Caco-2 (cell line): ENCODE results near the gene CAND1. TPM values are rescaled to one million over a fixed set of nuclear protein-coding genes. Genes with fewer than 3 reads are reported as not detected.

Experiments
- BruUV-seq: library from RNA; stranded (reverse); fragments of 400-500 nt; replicated peaks from 2 replicates; lab custom pipeline; 2021; lab: Mats Ljungman, UMichigan
- CTCF ChIA-PET: fragments of 300-600 bp; sonication (Branson Sonifier 250); formaldehyde crosslinking; loops from one replicate; lab custom pipeline; 2022; ENCODE audit warnings: antibody characterized with exemption; lab: Charles Lee
- POLR2A ChIA-PET: fragments of 300-600 bp; sonication (Branson Sonifier 250); formaldehyde crosslinking; loops from one replicate; lab custom pipeline; 2022; ENCODE audit warnings: antibody characterized with exemption; lab: Charles Lee
- DNase-seq, 2 experiments: peaks; one replicate each; pipeline versions ENCODE4 v3.0.0 to v3.0.0-alpha.2; 2020 to 2022
- H3K27me3 ChIP-seq: replicated peaks from 2 replicates; pipeline ENCODE4 v1.6.0; 2011; ENCODE audit warnings: low read length; ENCODE audit not compliant: control insufficient read depth, insufficient read depth
- H3K36me3 ChIP-seq: 2 replicates; pipeline ENCODE4 v1.5.1; 2011; ENCODE audit warnings: low read length; ENCODE audit not compliant: control insufficient read depth, insufficient read depth
- H3K4me1 ChIP-seq: fragments of 250-450 bp; sonication (Bioruptor Pico); 2 replicates; pipeline ENCODE4 v1.5.1; 2020; ENCODE audit warnings: mild to moderate bottlenecking
- H3K4me3 ChIP-seq: 2 replicates; pipeline ENCODE4 v1.5.1; 2011; ENCODE audit warnings: low read depth, mild to moderate bottlenecking, control low read depth, low read length
- H3K9me3 ChIP-seq: fragments of 250-450 bp; sonication (Bioruptor Pico); 2 replicates; pipeline ENCODE4 v1.5.1; 2020; ENCODE audit warnings: mild to moderate bottlenecking, moderate library complexity
- H3K27ac Mint-ChIP-seq: one replicate; pipeline ENCODE4 v1.8.0; 2022; ENCODE audit warnings: mixed read lengths; ENCODE audit not compliant: unreplicated experiment
- H3K27me3 Mint-ChIP-seq: one replicate; pipeline ENCODE4 v1.8.0; 2022; ENCODE audit warnings: mixed read lengths; ENCODE audit not compliant: insufficient read depth, unreplicated experiment
- H3K36me3 Mint-ChIP-seq: one replicate; pipeline ENCODE4 v1.8.0; 2022; ENCODE audit warnings: mild to moderate bottlenecking, mixed read lengths; ENCODE audit not compliant: insufficient read depth, unreplicated experiment
- H3K4me1 Mint-ChIP-seq: one replicate; pipeline ENCODE4 v1.8.0; 2022; ENCODE audit warnings: low read depth, mixed read lengths; ENCODE audit not compliant: unreplicated experiment
- H3K4me3 Mint-ChIP-seq: one replicate; pipeline ENCODE4 v1.8.0; 2022; ENCODE audit warnings: mild to moderate bottlenecking, moderate library complexity, mixed read lengths; ENCODE audit not compliant: unreplicated experiment
- H3K9me3 Mint-ChIP-seq: one replicate; pipeline ENCODE4 v1.8.0; 2022; ENCODE audit warnings: mixed read lengths; ENCODE audit not compliant: unreplicated experiment
- CTCF ChIP-seq, 2 experiments: fragments of 200-600 bp in 1 of 2; IDR thresholded peaks; 1 replicate in 1 of 2; 2 replicates in 1 of 2; pipeline versions ENCODE4 v1.5.1 to v1.8.0; 2011 to 2022; ENCODE audit warnings: antibody characterized with exemption in 1 of 2, control low read depth in 1 of 2, inconsistent platforms in 1 of 2, low read depth in 1 of 2, low read length in 1 of 2, mild to moderate bottlenecking in 1 of 2, moderate library complexity in 1 of 2; ENCODE audit not compliant: insufficient read depth in 1 of 2, severe bottlenecking in 1 of 2, unreplicated experiment in 1 of 2
- intact Hi-C: fragments of 100-400 bp; cut with micrococcal nuclease; formaldehyde crosslinking; loops from one replicate; pipeline ENCODE4 v1.10.0; 2022; ENCODE audit not compliant: unreplicated experiment
- total RNA-seq: library from RNA; stranded (reverse); gene quantifications from 2 replicates; pipeline ENCODE4 v1.2.3, GENCODE V29; 2022

Gene CAND1
- total RNA-seq, 1 experiment from 2014 or later = 148 TPM

- Mint-ChIP-seq H3K27me3 (no peaks in the 10 kb centered on the region), H3K4me3 (no peak overlapping the region), H3K4me1 (peaks cover 5% of the 10 kb centered on the region), H3K36me3 (no peaks in the 10 kb centered on the region), H3K9me3 (peaks cover 4% of the 10 kb centered on the region), H3K27ac (no peak overlapping the region)
- ChIA-PET CTCF (interaction anchor here (0.5 to 2.5 kb wide), 23 partner anchors 11 to 1917 kb away, joined by 3 to 25 read pairs (median 4); no protein-coding TSS in a partner anchor), POLR2A (no interaction called here)
- Histone ChIP-seq H3K27me3 (no peaks in the 10 kb centered on the region), H3K4me3 (no peak overlapping the region), H3K36me3 (no peaks in the 10 kb centered on the region), H3K9me3 (no peaks in the 10 kb centered on the region), H3K4me1 (peaks cover 3% of the 10 kb centered on the region; the same call in 1 of the 2 replicates)
- no TSS peak for BruUV-seq
- TF ChIP-seq CTCF (IDR thresholded peaks at IDR 0.05; ENCODE audit: insufficient read depth in 1 of 2, low read depth in 1 of 2, low read length in 1 of 2, severe bottlenecking in 1 of 2, unreplicated experiment in 1 of 2) = no peak
- intact Hi-C loops = loop anchor here (1.0 to 10.0 kb wide), 4 partner anchors 59 to 961 kb away; partner anchors contain the start of gene DYRK2
- no peak for DNase-seq
Observed at GRCh38 chr12:67356380-67356774, 87.2 kb downstream of the CAND1 start.

GRCh38 chr12:67357376-67358125, 88.4 kb downstream of the CAND1 start:
- Mint-ChIP-seq H3K4me3 (no peak overlapping the region), H3K4me1 (peaks cover 5% of the 10 kb centered on the region), H3K36me3 (no peaks in the 10 kb centered on the region), H3K9me3 (peaks cover 7% of the 10 kb centered on the region), H3K27ac (no peak overlapping the region), H3K27me3 (no peaks in the 10 kb centered on the region)
- no peaks in the 10 kb centered on the region for H3K36me3 ChIP-seq
- intact Hi-C loops = loop anchor here (5.0 to 10.0 kb wide), 2 partner anchors 287 to 960 kb away; partner anchors contain the start of gene DYRK2
- BruUV-seq = no TSS peak
- no peaks in the 10 kb centered on the region for H3K9me3 ChIP-seq
- H3K4me1 ChIP-seq = peaks cover 3% of the 10 kb centered on the region; the same call in 1 of the 2 replicates
- TF ChIP-seq CTCF (IDR thresholded peaks at IDR 0.05; ENCODE audit: insufficient read depth in 1 of 2, low read depth in 1 of 2, low read length in 1 of 2, severe bottlenecking in 1 of 2, unreplicated experiment in 1 of 2) = no peak
- POLR2A ChIA-PET = no interaction called here
- H3K4me3 ChIP-seq = no peak overlapping the region
- CTCF ChIA-PET = no interaction called here
- H3K27me3 ChIP-seq = no peaks in the 10 kb centered on the region
- no peak for DNase-seq

GRCh38 chr12:67358781-67359338, 89.7 kb downstream of the CAND1 start:
- Histone ChIP-seq H3K36me3 (no peaks in the 10 kb centered on the region), H3K9me3 (no peaks in the 10 kb centered on the region), H3K4me3 (no peak overlapping the region), H3K4me1 (peaks cover 3% of the 10 kb centered on the region; the same call in 1 of the 2 replicates), H3K27me3 (no peaks in the 10 kb centered on the region)
- ChIA-PET CTCF (no interaction called here), POLR2A (no interaction called here)
- Mint-ChIP-seq H3K27me3 (no peaks in the 10 kb centered on the region), H3K27ac (no peak overlapping the region), H3K9me3 (peaks cover 7% of the 10 kb centered on the region), H3K36me3 (no peaks in the 10 kb centered on the region), H3K4me1 (peaks cover 5% of the 10 kb centered on the region), H3K4me3 (no peak overlapping the region)
- DNase-seq = no peak
- no TSS peak for BruUV-seq
- intact Hi-C loops = loop anchor here (5.0 to 10.0 kb wide), 2 partner anchors 286 to 958 kb away; partner anchors contain the start of gene DYRK2
- TF ChIP-seq CTCF (IDR thresholded peaks at IDR 0.05; ENCODE audit: insufficient read depth in 1 of 2, low read depth in 1 of 2, low read length in 1 of 2, severe bottlenecking in 1 of 2, unreplicated experiment in 1 of 2) = no peak
